GM04503 (cell line): Measurements from ENCODE around the gene HK1.

Experiments used
- DNase-seq: peaks from one replicate; pipeline ENCODE4 v3.0.0-alpha.2; 2012; ENCODE audit warnings: low read depth

Gene HK1

GRCh38 chr10:69375307-69376151 lies 97.2 kb downstream of the HK1 start:
- DNase-seq: no peak

- no peak for DNase-seq
Observed at GRCh38 chr10:69376662-69377061, 98.4 kb downstream of the HK1 start.

- DNase-seq: no peak
Observed at GRCh38 chr10:69377191-69377590, 98.9 kb downstream of the HK1 start.

GRCh38 chr10:69377933-69378332 lies 99.6 kb downstream of the HK1 start:
- DNase-seq: no peak

- no peak for DNase-seq
Observed at GRCh38 chr10:69379800-69380199, 101.5 kb downstream of the HK1 start.

GRCh38 chr10:69382382-69383117 lies 104.3 kb downstream of the HK1 start:
- DNase-seq: peak; percentile 76

- DNase-seq: peak; percentile 51
Observed at GRCh38 chr10:69383558-69383957, 105.3 kb downstream of the HK1 start.

- no peak for DNase-seq
Observed at GRCh38 chr10:69384320-69384719, 106.0 kb downstream of the HK1 start.

GRCh38 chr10:69385454-69386350 lies 107.4 kb downstream of the HK1 start:
- no peak for DNase-seq

GRCh38 chr10:69387500-69387899 lies 109.2 kb downstream of the HK1 start:
- no peak for DNase-seq

- DNase-seq: no peak
Observed at GRCh38 chr10:69388488-69388887, 110.2 kb downstream of the HK1 start.

GRCh38 chr10:69389827-69390490 lies 111.7 kb downstream of the HK1 start:
- no peak for DNase-seq

- no peak for DNase-seq
Observed at GRCh38 chr10:69391158-69391557, 112.9 kb downstream of the HK1 start.

GRCh38 chr10:69392481-69393000 lies 114.2 kb downstream of the HK1 start:
- DNase-seq: no peak

GRCh38 chr10:69394020-69394419 lies 115.7 kb downstream of the HK1 start:
- no peak for DNase-seq

- no peak for DNase-seq
Observed at GRCh38 chr10:69397972-69398371, 119.7 kb downstream of the HK1 start.

- no peak for DNase-seq
Observed at GRCh38 chr10:69398466-69398865, 120.2 kb downstream of the HK1 start.

GRCh38 chr10:69400936-69401335 lies 122.6 kb downstream of the HK1 start:
- DNase-seq: no peak

- no peak for DNase-seq
Observed at GRCh38 chr10:69401416-69401815, 123.1 kb downstream of the HK1 start.

- no peak for DNase-seq
Observed at GRCh38 chr10:69402386-69402785, 124.1 kb downstream of the HK1 start.

GRCh38 chr10:69403066-69403465 lies 124.8 kb downstream of the HK1 start:
- DNase-seq: no peak

GRCh38 chr10:69403519-69403918 lies 125.2 kb downstream of the HK1 start:
- DNase-seq: peak; percentile 36
